Neuronal stem cell (in vitro differentiated cells): ENCODE measurements around the gene TRPM3. TPM values are rescaled to one million over a fixed set of nuclear protein-coding genes. Genes with fewer than 3 reads are reported as not detected.

Experiments
- small RNA-seq: library from polyadenylated mRNA; stranded (forward); fragments of <200 nt; extraction: miRNeasy Mini kit (QIAGEN cat#:217004); gene quantifications from one replicate; pipeline ENCODE3, GENCODE V24; 2013; ENCODE audit not compliant: insufficient read depth

Gene TRPM3

Small RNAs within 50 kb of the gene (small RNA-seq; reads per million reads assigned to genes)
- gene MIR204: 54,339 reads per million, percentile 100 among the genes with 10 or more reads in this experiment
- not detected for gene RN7SL726P
